Breast epithelium (tissue), 3 donors: ENCODE results near the gene LAMC1.

Source experiments
- CTCF ChIP-seq, 3 donors: fragments of 450-650 bp; IDR thresholded peaks; one replicate each; pipeline ENCODE4 v1.5.1; 2016 to 2017; ENCODE audit warnings: antibody characterized with exemption in 3 of 3, mild to moderate bottlenecking in 3 of 3, moderate library complexity in 3 of 3
- POLR2A ChIP-seq: fragments of 450-650 bp; IDR thresholded peaks from one replicate; pipeline ENCODE4 v1.6.1; 2016; ENCODE audit warnings: antibody characterized with exemption, mild to moderate bottlenecking, moderate library complexity
- POLR2AphosphoS5 ChIP-seq, 3 donors: sonication (generic); formaldehyde crosslinking; IDR thresholded peaks; one replicate each; pipeline ENCODE4 v1.6.1; 2017; ENCODE audit warnings: antibody characterized with exemption in 3 of 3

- TF ChIP-seq CTCF (IDR thresholded peaks at IDR 0.05) (no peak), POLR2AphosphoS5 (IDR thresholded peaks at IDR 0.05) (peak in 1 of 3 donors; percentile 25), POLR2A (no peak)
Observed at GRCh38 chr1:183148599-183148998, 125.4 kb downstream of the LAMC1 start.
